Pancreas (tissue), 10 donors: ENCODE measurements around the gene LLGL2. TPM values are rescaled to one million over a fixed set of nuclear protein-coding genes. Genes with fewer than 3 reads are reported as not detected.
A peak's percentile ranks its signal among the peaks of the same experiment; 100 is the strongest.

Experiments
- ATAC-seq, 4 donors: fragments of 200-7000 bp; cut with Tn5 transposase; one replicate each; pipeline versions ENCODE4 v1.8.0 to v1.9.1; 2020; ENCODE audit warnings: mild to moderate bottlenecking in 4 of 4, moderate library complexity in 4 of 4
- DNase-seq, 6 donors: peaks; one replicate each; pipeline ENCODE4 v3.0.0-alpha.2; 2020
- FAIRE-seq: peaks from 2 replicates; lab custom pipeline; 2012; peaks lifted over from hg19 to GRCh38; lab: Jason Lieb, UNC
- H3K27ac ChIP-seq, 4 donors: fragments of 200-600 bp; sonication (generic); 1 replicate in 3 of 4; 2 replicates in 1 of 4; pipeline versions ENCODE4 v1.5.0 to v1.8.0; 2020
- H3K27me3 ChIP-seq, 4 donors: fragments of 200-600 bp; one replicate each; pipeline ENCODE4 v1.8.0; 2021
- H3K36me3 ChIP-seq, 3 donors: fragments of 200-600 bp; sonication (generic) in 1 of 3; one replicate each; pipeline versions ENCODE4 v1.5.0 to v1.8.0; 2020 to 2021
- H3K4me1 ChIP-seq, 3 donors: fragments of 200-600 bp; one replicate each; pipeline ENCODE4 v1.8.0; 2021
- H3K4me3 ChIP-seq, 4 donors: fragments of 200-600 bp; sonication (generic) in 2 of 4; one replicate each; pipeline versions ENCODE4 v1.5.0 to v1.8.0; 2020 to 2021
- H3K9me3 ChIP-seq, 4 donors: fragments of 200-600 bp; one replicate each; pipeline ENCODE4 v1.8.0; 2021
- CTCF ChIP-seq, 4 donors: fragments of 200-600 bp; sonication (generic) in 3 of 4; IDR thresholded peaks; one replicate each; pipeline versions ENCODE4 v1.5.0 to v1.8.0; 2021; ENCODE audit warnings: antibody characterized with exemption in 4 of 4
- WGBS, 2 donors: extraction: QIAGEN DNeasy Blood & Tissue Kit; methylation state at CpG; one replicate each; pipeline ENCODE4 v1.1.7; 2013; 5-methylcytosine and 5-hydroxymethylcytosine counted together
- intact Hi-C, 3 donors: fragments of 100-400 bp; cut with DNase I; formaldehyde crosslinking; loops; one replicate each; pipeline versions ENCODE4 v1.11.1 to v1.14.2; 2022
- polyA plus RNA-seq, 2 donors: library from polyadenylated mRNA; stranded (reverse); fragments of 200-250 nt; gene quantifications; one replicate each; pipeline ENCODE4 v1.2.3, GENCODE V29; 2013
- total RNA-seq, 6 donors: library from RNA; stranded (reverse); fragmentation: NEBNext Ultra II Directional in 4 of 6; extraction: Animal tissue kit (Norgen Biotek cat#: 25700) in 4 of 6; gene quantifications; one replicate each; pipeline versions ENCODE4 v1.2.1 to v1.2.4, GENCODE V29; 2021 to 2023
- donor health status: healthy with polysubstance abuse.
- donor health status: DM: no; HTN: no; CAD: no; lungs with moderate emphysema.
- donor health status: DM: no; HTN: no; CAD: no.
- donor health status: control.
- donor health status: control.
- donor health status: Bipolar disorder and iron deficiency.
- donor health status: DM: yes; HTN: yes; CAD: no.
- donor health status: DM: no; HTN: no; CAD: no.
- donor health status: DM: no; HTN: no; CAD: no.
- donor health status: DM: yes; HTN: yes; CAD: no.

The LLGL2 gene
- total and polyA plus RNA-seq, 8 donors: 87.8 to 296 (median 112) TPM

- Histone ChIP-seq H3K36me3 (peaks cover 0 to 10% (median 0%) of the 10 kb centered on the region in 3 donors), H3K27ac (no peak overlapping the region), H3K9me3 (no peaks in the 10 kb centered on the region), H3K27me3 (no peaks in the 10 kb centered on the region), H3K4me3 (no peak overlapping the region), H3K4me1 (no peaks in the 10 kb centered on the region)
- TF ChIP-seq CTCF (IDR thresholded peaks at IDR 0.05): no peak
- FAIRE-seq: no peak
- peak in 1 of 6 donors; percentile 77 for DNase-seq
- WGBS, 2 donors: 87 to 91% methylated on average over 22 to 23 of the region's 23 CpGs
- no peak for ATAC-seq
- intact Hi-C loops: no loop called here
These were observed 22.1 kb upstream of the LLGL2 start for GRCh38 chr17:75503337-75503950.

- H3K4me1 ChIP-seq: no peaks in the 10 kb centered on the region
- peak in 2 of 4 donors; percentile 2 to 6 for ATAC-seq
These were observed 21.5 kb upstream of the LLGL2 start for GRCh38 chr17:75503976-75504346.

GRCh38 chr17:75504347-75505151 lies 20.9 kb upstream of the LLGL2 start:
- Histone ChIP-seq H3K27me3 (no peaks in the 10 kb centered on the region), H3K9me3 (no peaks in the 10 kb centered on the region), H3K36me3 (peaks cover 0 to 10% (median 0%) of the 10 kb centered on the region in 3 donors), H3K4me1 (no peaks in the 10 kb centered on the region), H3K4me3 (no peak overlapping the region), H3K27ac (no peak overlapping the region)
- peak; percentile 36 to 61 (median 52) for TF ChIP-seq CTCF (IDR thresholded peaks at IDR 0.05)
- peak; percentile 42 to 83 (median 70) for ATAC-seq
- WGBS, 2 donors: 60 to 67% methylated on average over 29 to 32 of the region's 32 CpGs
- intact Hi-C loops: no loop called here
- no peak for FAIRE-seq
- DNase-seq: peak in 5 of 6 donors; percentile 45 to 81 (median 70)

More at GRCh38 chr17:75503976-75504346, 21.5 kb upstream of the LLGL2 start:
- intact Hi-C loops: no loop called here
- Histone ChIP-seq H3K27ac (no peak overlapping the region), H3K9me3 (no peaks in the 10 kb centered on the region), H3K27me3 (no peaks in the 10 kb centered on the region), H3K4me3 (no peak overlapping the region), H3K36me3 (peaks cover 0 to 10% (median 0%) of the 10 kb centered on the region in 3 donors)
- 56 to 69% methylated on average over 10 to 13 of the region's 13 CpGs for WGBS, 2 donors
- DNase-seq (peak in 1 of 6 donors; percentile 84), FAIRE-seq (no peak)
- no peak for TF ChIP-seq CTCF (IDR thresholded peaks at IDR 0.05)

- peaks cover 0 to 10% (median 0%) of the 10 kb centered on the region in 3 donors for H3K36me3 ChIP-seq
- ATAC-seq (no peak), FAIRE-seq (no peak), DNase-seq (no peak)
- 78% methylated on average over 4 of the region's 4 CpGs for WGBS, 2 donors
- no peaks in the 10 kb centered on the region for H3K4me1 ChIP-seq
- H3K9me3 ChIP-seq: no peaks in the 10 kb centered on the region
- intact Hi-C loops: no loop called here
- no peaks in the 10 kb centered on the region for H3K27me3 ChIP-seq
- H3K27ac ChIP-seq: no peak overlapping the region
- no peak for TF ChIP-seq CTCF (IDR thresholded peaks at IDR 0.05)
- H3K4me3 ChIP-seq: no peak overlapping the region
These were observed 20.4 kb upstream of the LLGL2 start for GRCh38 chr17:75505152-75505409.

GRCh38 chr17:75505640-75506039 lies 19.9 kb upstream of the LLGL2 start:
- DNase-seq (no peak), ATAC-seq (no peak), FAIRE-seq (no peak)
- Histone ChIP-seq H3K27ac (no peak overlapping the region), H3K36me3 (peaks cover 0 to 10% (median 0%) of the 10 kb centered on the region in 3 donors), H3K9me3 (no peaks in the 10 kb centered on the region), H3K4me3 (no peak overlapping the region), H3K4me1 (no peaks in the 10 kb centered on the region), H3K27me3 (no peaks in the 10 kb centered on the region)
- WGBS, 2 donors: 86 to 89% methylated on average over 15 of the region's 15 CpGs
- intact Hi-C loops: no loop called here
- no peak for TF ChIP-seq CTCF (IDR thresholded peaks at IDR 0.05)
